ENCODE data around the gene HSD17B8. TPM values are rescaled to one million over a fixed set of nuclear protein-coding genes. Genes with fewer than 3 reads are reported as not detected.
"Not testable (repeated sequence)": the region's sequence is repeated elsewhere in the genome, so short reads cannot be mapped to it uniquely, and the experiment has no call there.

Gene HSD17B8
- polyA plus RNA-seq, 4 donors: 20.5 to 35.1 (median 26.7) TPM

DNA sequence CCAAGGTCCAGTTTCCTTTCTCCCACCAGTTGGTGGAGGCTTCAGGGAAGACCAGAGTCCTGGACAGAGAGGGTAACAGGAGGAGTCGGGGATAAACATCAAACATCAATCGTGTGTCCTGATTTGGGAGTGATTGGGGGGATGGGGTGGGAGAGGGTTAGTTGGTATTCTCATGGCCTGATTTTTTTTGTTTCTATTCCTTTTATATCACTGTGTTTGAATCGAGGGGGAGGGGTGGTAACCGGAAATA lies 365 bp upstream of the HSD17B8 start:
- no peak for DNase-seq (ENCODE audit: low read depth in 4 of 4, low spot score in 3 of 4)

DNA sequence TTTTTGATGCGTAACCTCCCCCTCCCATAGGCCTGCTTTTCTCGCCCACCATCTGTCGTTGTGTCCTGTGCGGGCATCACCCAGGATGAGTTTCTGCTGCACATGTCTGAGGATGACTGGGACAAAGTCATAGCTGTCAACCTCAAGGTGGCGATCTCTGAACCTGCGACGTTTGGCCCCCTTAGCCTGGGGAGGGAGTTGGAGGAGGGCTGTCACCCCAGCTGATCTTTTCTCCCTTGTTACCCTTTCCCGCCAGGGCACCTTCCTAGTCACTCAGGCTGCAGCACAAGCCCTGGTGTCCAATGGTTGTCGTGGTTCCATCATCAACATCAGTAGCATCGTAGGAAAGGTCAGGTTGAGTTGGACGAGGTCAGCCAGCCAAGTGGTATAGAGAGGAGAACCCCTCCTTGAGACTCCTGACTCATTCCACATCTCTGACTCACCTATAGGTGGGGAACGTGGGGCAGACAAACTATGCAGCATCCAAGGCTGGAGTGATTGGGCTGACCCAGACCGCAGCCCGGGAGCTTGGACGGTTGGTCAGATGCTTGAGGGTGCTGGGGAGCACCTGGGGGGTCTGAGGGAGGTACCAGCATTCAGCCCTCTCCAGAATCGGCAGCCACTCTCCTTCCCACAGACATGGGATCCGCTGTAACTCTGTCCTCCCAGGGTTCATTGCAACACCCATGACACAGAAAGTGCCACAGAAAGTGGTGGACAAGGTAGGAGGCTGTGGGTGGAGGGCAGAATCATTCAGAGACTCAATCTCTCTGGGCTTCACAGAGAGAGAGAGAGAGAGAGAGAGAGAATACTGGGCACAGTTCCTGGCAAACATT lies 954 bp downstream of the HSD17B8 start:
- no peak for DNase-seq (ENCODE audit: low read depth in 4 of 4, low spot score in 3 of 4)

DNA sequence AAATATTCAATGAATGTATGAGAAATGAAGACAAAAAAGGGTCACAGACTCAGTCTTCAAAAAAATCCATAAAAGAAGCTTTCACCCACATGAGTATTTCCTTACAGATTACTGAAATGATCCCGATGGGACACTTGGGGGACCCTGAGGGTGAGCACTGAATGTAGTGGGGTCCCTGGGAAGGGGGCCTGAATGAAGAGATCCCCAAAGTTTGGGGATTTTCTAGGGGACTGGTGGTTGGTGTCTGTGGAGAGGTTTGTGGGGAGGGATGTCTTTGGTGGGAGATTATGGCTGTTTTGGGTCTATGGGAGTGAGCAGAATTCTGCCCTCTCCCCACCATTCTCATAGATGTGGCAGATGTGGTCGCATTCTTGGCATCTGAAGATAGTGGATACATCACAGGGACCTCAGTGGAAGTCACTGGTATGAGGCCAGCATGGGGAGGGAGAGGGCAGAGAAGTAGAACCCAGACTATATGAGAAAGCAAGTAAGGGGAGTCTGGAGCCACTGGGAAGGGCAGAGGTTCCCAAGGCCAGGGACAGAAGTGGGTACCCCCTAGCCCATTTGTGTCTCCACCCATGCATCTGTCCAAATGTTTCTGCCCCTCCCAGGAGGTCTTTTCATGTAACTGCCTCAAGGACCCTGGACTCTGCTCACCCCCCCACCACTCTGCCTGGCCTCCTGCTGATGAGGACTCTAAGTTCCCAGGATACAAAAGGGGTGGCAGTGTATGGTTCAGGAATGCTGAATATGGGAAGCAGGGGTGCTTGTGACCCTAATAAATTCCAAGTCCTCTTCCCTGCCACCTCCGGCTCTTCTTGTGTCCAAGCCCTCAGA lies 1.8 kb downstream of the HSD17B8 start:
- DNase-seq (ENCODE audit: low read depth in 4 of 4, low spot score in 3 of 4): no peak

DNA sequence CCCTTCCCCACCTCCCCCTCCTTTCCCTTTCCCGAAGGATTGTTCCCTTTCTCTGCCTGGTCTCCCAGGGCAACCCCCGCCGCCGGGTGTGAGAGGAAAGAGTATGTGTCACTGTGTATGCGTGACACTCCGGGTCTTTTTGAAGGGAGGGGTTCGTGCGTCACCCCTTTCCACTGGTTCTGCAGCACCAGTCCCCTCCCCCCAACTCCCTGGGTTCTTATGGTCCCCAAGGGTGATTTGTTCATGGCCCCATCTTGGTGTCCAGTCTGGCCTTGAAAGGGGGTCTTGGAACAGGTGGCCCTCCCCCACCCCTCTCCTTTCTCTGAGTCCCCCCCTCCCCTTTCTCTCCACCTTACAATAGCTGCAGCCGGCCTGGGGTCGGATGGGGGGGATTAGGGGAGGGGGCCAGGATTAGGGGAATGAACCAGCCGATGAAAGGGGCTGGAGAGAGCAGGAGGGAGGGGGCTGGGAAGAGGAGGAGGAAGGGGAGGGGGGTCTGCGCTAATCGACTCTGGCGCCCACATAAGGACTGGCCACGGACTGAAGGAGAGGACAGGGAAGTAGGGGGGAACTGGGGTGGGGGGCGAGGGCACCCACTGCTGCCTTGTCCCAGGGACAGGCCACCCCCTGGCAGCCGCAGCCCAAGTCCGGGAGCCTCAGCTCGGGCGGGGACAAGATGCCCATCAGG lies 2.6 kb downstream of the HSD17B8 start:
- DNase-seq (ENCODE audit: low read depth in 4 of 4, low spot score in 3 of 4): no peak

DNA sequence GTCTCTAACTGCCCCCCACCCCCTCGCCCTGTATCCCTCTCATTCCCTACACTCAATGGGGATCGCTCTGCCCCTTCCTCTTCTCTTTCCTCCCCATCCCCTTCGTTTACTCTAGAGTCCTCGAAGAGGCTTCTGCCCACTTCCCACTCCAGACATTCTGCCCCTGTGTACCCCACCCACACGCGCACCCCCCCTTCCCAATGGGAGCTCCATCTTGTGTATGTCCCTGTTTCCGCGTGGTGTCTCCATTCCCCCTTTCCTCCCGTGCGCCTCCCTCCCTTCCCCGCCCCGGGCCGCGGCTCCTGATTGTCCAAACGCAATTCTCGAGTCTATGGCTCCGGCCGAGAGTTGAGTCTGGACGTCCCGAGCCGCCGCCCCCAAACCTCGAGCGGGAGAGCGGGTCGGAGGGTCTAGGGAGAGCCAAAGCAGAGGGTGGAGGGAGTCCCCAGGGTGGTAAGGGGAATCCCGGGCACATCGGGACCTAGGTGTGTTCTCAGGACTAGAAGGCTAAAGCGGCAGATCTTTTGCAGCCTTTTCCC lies 3.2 kb downstream of the HSD17B8 start:
- DNase-seq (ENCODE audit: low read depth in 4 of 4, low spot score in 3 of 4): no peak

DNA sequence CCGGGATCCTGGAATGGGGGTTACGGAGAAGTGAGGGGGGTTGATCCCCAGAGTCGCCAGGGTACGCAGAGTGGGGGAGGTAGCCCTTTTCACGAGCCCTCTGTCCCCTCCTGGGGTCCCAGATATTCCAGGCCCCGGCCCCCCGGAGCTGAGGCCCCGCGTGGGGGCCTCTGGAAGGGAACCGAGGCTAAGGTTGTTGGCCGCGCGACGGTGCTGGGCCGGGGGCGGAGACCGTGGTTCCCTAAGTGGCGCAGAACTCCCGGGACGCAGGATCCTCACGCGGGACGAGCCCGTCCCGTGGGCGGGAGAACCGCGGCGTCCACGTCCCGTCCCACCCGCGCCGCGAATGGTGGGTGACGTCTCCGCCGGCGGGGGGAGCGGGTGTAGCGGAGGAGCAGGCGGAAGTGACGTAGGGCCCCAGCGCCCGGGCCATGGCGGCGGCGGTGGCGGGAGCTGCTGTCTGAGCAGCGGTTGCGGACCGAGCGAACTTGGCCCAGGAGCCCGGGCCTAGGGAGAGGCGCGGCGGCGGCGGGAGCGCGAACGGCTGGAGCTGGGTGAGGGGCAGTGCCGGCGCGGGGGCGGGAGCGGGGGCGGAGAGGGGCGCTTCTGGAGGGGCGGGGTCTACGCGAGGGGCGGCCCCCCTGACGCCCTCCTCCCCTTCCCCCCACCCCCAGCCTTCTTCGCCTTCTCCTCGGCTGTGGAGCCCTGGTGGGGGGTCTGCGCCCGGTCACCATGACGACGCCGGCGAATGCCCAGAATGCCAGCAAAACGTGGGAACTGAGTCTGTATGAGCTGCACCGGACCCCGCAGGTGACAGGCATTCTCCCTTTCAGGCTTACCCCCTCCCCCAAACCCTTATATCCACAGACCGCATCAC lies 3.9 kb downstream of the HSD17B8 start, which contains the start of gene RING1:
Gene RING1 (plus strand): TSS at position 410 of the 877 bp plus-strand sequence. CDS start 323 bp downstream, at position 733.
- peak in 1 of 4 donors; percentile 65 for DNase-seq (ENCODE audit: low read depth in 4 of 4, low spot score in 3 of 4)

DNA sequence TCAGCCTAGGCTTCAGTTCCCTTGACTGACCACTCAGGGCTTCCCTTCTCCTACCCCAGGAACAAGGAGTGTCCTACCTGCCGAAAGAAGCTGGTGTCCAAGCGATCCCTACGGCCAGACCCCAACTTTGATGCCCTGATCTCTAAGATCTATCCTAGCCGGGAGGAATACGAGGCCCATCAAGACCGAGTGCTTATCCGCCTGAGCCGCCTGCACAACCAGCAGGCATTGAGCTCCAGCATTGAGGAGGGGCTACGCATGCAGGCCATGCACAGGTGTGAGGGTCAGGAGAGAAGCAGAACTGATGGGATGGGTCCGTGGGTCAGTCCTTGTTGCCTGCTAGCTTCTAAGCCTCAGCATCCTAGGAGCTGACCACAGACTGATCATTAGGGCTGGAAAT lies 5.4 kb downstream of the HSD17B8 start:
- DNase-seq (ENCODE audit: low read depth in 4 of 4, low spot score in 3 of 4): no peak

DNA sequence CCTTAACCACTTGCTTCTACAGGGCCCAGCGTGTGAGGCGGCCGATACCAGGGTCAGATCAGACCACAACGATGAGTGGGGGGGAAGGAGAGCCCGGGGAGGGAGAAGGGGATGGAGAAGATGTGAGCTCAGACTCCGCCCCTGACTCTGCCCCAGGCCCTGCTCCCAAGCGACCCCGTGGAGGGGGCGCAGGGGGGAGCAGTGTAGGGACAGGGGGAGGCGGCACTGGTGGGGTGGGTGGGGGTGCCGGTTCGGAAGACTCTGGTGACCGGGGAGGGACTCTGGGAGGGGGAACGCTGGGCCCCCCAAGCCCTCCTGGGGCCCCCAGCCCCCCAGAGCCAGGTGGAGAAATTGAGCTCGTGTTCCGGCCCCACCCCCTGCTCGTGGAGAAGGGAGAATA lies 6.7 kb downstream of the HSD17B8 start:
- DNase-seq (ENCODE audit: low read depth in 4 of 4, low spot score in 3 of 4): no peak

DNA sequence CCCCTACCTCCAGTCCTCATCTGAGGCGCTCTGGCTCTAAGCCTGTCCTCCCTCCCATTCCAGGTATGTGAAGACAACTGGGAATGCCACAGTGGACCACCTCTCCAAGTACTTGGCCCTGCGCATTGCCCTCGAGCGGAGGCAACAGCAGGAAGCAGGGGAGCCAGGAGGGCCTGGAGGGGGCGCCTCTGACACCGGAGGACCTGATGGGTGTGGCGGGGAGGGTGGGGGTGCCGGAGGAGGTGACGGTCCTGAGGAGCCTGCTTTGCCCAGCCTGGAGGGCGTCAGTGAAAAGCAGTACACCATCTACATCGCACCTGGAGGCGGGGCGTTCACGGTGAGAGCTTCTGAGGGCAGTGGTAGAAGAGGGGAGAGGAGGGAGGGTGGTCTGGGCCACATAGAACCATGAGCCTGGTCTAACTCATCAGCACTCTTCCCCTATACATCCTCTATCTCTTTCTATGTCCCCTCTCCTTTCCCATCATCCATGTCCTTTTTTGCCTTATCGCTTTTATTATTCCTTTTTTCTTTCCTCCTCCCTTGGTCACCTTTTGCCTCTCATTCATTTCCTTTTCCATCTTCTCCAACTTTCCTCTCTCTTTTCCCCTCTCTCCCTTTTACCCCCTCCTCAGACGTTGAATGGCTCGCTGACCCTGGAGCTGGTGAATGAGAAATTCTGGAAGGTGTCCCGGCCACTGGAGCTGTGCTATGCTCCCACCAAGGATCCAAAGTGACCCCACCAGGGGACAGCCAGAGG lies 7.4 kb downstream of the HSD17B8 start:
- DNase-seq (ENCODE audit: low read depth in 4 of 4, low spot score in 3 of 4): no peak

DNA sequence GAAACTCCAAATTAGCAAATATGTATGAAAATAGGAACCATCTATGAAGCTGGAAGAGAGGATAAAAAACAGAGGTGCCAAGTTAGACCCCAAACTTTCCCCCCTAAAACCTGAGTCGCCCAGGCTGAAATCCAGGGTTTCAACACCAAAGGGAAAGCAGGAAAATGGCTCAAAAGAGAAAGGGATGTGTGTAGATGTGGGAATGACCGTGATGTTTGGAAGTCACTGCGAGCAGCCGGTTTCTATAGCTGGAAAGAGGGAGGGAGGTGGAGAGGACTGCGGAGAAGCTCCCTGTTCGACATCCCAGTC lies 8.4 kb downstream of the HSD17B8 start:
- no peak for DNase-seq (ENCODE audit: low read depth in 4 of 4, low spot score in 3 of 4)

DNA sequence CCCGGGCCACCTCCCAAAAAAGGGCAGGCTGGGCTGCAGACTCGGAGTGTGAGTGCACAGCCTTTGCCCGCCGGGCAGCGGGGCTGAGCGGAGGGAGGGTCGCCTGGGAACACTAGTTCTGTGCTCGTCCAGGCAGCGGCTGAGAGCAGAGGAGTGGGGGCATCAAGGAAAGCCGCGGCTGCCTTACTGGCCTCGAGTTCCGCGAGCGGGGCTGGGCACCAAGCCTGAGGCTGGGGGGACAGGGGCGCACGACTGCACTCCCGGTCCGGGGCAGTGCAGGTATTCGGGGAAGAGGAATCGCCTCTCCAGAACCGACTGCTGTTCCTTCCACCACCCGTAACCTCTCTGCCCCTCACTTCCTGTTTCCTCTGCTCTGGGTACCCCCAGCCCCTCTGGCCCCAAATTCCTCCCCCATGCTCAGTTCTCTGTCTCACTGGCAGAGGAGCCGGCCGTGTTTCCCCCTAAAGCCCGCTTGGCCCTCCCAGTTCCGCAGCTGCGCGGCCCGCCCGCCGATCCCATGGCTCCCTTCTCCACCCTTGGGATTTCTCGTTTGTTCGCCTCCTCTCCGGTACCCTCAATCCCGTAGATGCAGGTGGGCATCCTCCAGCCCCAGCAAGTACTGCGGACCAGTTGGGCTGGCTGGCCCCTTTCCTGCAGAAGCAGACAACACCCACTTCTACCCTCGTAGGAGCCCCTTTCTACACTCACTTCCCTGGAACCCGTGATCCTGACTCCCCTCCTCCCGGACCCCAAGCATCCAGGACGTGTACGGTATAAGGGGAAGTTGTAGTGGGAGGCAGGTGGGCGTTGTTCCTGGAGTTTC lies 8.9 kb downstream of the HSD17B8 start:
- no peak for DNase-seq (ENCODE audit: low read depth in 4 of 4, low spot score in 3 of 4)

DNA sequence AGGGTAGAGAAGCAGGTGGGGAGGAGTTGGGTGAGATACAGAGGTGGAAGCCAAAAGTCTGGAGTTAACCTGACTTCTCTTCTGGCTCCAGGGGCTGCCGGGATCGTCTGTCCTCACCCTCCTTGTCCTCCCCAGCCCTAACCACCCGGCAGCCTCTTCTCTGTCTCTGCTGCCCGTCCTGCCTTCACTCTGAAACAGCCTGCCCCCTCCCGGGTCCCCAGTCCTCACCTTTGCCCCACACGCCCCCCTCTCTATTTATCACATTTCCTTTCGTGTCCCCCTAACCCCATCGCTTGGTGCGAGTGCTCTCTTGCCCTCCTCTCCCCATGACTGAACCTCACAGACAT lies 9.5 kb downstream of the HSD17B8 start:
- DNase-seq (ENCODE audit: low read depth in 4 of 4, low spot score in 3 of 4): no peak

DNA sequence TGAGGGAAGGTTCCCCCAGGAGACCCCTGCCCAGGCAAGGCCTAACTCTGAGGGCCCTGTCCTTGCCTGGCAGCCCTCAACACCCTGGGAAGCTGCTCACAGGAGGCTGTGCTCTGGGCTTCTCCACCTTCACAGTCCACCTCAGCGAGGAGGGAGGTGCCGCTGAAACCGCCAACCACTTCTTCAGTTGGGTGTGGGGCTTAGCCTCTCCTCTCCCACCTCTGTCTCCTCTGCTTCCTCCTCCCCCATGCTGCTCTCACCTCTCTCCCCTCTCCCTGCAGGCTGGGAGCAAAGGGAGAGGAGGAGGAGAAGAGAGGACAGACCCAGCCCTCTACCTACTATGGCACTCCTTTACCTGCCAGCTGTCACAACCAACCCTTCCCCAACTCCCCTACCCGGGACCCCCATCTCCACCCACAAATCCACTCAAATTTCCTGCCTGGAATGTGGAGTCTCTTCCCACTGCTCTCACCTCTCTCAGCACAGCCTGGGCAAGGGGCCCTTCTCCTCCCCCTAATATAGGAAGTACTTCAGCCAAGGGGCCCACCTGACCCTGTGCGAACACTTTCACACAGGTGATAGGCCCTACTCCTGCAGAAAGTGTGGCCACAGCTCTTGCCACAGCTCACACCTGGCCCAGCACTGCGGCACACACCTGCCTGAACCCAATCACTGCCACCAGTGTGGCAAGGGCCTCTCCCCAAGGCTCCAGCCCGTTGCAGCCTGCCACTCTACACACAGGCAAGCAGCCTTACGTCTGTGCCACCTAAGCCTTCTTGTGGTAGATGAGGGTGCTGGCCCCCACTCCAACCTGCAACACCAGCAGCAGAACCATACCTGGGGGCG lies 11.0 kb downstream of the HSD17B8 start:
- DNase-seq (ENCODE audit: low read depth in 4 of 4, low spot score in 3 of 4): no peak

DNA sequence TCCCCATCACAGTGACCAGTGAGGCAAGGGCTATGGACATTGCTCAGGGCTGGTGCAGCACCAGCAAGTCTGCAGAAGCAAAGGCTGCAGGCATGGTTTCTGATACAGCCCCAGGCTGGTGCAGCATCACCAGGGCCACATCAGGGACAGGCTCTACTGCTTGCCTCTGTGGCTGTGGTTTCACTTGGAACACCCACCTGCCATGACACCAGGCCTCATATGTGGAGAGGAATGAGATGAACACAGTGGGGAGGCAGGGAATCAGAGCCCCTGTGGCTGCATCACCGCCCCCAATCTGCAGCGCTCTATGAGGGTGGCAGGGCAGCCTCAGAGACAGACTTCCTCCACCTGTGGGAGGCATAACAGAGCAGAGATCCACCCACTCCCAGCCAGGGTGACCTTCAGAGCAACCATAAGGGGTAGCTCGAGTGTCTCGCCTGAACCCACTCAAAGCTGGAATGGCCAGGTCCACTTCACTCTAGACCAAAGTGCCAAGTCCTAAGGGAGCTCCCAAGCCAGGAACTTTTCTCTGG lies 11.7 kb downstream of the HSD17B8 start:
- no peak for DNase-seq (ENCODE audit: low read depth in 4 of 4, low spot score in 3 of 4)

DNA sequence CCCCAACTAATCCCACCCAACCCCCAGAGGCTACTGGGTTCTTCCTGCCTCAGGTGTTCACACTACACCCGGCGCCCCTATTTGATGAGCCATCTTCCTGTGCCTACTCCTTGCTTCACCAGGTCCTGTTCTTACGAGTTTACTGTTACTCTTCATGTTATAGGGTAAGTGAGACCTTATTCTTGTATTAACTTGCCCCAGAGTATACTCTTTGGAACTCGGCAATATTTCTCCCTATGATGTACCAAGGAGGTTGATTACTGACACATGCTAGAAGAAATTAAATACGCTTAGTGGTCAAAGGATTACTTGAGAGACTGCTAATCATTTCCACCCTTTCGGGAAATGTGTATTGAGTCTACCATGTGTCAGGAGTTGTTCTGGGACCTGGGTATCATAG lies 12.8 kb downstream of the HSD17B8 start:
- DNase-seq (ENCODE audit: low read depth in 4 of 4, low spot score in 3 of 4): no peak

DNA sequence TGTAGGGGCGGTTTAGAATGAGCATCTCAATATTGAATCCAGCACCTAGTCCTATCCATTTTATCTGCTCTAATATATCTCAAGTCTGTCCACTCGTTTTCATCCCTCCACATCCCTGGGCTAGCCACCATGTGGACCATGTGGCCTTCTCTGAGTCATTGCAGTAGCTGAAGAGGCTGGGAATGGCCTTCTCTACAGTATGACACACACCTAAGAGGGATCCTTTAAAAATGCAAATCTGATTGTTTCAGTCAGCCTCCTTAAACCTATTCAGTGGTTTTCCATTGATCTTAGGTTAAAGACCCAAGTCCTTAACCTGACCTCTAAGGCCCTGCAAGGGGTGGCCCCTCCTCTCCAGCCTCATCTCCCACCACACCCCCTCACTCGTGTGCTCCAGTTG lies 13.2 kb downstream of the HSD17B8 start:
- no peak for DNase-seq (ENCODE audit: low read depth in 4 of 4, low spot score in 3 of 4)

DNA sequence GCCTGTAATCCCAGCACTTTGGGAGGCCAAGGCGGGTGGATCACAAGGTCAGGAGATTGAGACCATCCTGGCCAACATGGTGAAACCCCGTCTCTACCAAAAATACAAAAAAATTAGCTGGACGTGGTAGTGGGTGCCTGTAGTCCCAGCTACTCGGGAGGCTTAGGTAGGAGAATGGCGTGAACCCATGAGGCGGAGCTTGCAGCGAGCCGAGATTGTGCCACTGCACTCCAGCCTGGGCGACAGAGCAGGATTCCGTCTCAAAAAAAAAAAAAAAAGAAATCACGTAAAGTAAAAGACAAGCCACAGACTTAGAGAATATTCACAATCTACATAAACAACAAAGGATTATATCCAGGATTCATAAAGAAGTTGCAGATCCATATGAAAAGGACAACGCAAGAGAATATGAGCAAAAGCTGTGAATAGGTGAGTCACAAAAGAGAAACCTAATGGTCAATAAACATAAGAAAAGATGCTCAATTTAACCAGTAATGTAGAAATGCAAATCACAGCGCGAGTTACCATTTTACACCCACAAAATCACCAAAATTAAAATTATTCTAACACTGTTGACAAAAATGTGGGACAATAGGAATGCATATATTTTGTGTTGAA lies 22.2 kb downstream of the HSD17B8 start:
- not testable (repeated sequence) for DNase-seq (ENCODE audit: low read depth in 4 of 4, low spot score in 3 of 4)

All from right renal pelvis (tissue), 4 donors.